ENCODE measurements around the gene MARCKSL1.

DNA sequence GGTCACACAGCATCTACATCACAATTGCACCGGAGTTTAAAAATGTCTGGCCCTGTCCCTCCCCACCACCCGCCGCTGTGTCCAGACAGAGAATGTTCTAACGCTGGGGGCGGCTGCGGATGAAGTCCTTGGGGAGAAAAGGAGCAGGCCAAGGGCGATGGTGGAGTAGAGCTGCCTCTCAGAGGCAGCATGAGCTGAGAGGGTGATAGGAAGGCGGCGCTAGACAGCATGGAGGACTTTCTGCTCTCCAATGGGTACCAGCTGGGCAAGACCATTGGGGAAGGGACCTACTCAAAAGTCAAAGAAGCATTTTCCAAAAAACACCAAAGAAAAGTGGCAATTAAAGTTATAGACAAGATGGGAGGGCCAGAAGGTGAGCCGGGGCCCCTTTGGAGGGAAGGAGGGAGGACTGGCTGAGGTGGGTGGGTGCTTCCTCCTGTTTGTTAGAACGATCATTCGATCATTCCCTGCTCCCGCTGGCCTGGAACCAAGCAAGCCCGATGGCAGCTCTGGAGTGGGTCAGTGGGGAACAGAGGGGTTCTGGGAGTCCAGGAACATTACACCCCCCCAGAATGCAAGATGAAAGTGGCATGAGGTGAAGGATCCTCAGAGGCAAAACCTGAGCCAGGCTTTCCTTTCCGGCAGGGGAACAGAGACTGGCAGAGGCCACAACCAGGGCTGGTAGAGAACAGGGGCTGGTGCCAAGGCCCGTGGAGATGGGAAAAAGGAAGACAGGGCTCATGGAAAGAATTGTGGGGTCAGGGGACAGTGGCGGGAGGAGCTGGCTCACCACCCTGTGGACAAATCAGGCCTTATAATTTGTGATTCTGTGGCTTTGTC, 26.7 kb upstream of the MARCKSL1 start, which contains the start of the genes FAM229A and TSSK3:
- TF ChIP-seq, protein P1, sequence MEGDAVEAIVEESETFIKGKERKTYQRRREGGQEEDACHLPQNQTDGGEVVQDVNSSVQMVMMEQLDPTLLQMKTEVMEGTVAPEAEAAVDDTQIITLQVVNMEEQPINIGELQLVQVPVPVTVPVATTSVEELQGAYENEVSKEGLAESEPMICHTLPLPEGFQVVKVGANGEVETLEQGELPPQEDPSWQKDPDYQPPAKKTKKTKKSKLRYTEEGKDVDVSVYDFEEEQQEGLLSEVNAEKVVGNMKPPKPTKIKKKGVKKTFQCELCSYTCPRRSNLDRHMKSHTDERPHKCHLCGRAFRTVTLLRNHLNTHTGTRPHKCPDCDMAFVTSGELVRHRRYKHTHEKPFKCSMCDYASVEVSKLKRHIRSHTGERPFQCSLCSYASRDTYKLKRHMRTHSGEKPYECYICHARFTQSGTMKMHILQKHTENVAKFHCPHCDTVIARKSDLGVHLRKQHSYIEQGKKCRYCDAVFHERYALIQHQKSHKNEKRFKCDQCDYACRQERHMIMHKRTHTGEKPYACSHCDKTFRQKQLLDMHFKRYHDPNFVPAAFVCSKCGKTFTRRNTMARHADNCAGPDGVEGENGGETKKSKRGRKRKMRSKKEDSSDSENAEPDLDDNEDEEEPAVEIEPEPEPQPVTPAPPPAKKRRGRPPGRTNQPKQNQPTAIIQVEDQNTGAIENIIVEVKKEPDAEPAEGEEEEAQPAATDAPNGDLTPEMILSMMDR (conservative IDR thresholded peaks at IDR 0.05): no peak
- TF ChIP-seq EZH2 (IDR thresholded peaks at IDR 0.05; ENCODE audit: low read depth): no peak

All from PC-9 (cell line).